ENCODE results near the gene AHNAK2. TPM values are rescaled to one million over a fixed set of nuclear protein-coding genes. Genes with fewer than 3 reads are reported as not detected.

AHNAK2 gene
- total and polyA plus RNA-seq, 2 of the 13 experiments (the other 11 are each of a cell fraction or from before 2014, with no cell fraction given): 0.11 to 0.18 TPM

GRCh38 chr14:104897330-104898194, 80.6 kb downstream of the AHNAK2 start (continued):
- TF ChIP-seq TSC22D2 (CRISPR knock-in tag; IDR thresholded peaks at IDR 0.05; ENCODE audit: borderline replicate concordance) (no peak), ETV5 (CRISPR knock-in tag; IDR thresholded peaks at IDR 0.05; ENCODE audit: borderline replicate concordance) (no peak), ZNF770 (CRISPR knock-in tag; IDR thresholded peaks at IDR 0.05) (no peak), ZNF232 (CRISPR knock-in tag; IDR thresholded peaks at IDR 0.05; ENCODE audit: borderline replicate concordance) (no peak)

GRCh38 chr14:104895786-104896661, 82.2 kb downstream of the AHNAK2 start:
- intact Hi-C loops (cut with micrococcal nuclease; ENCODE audit: unreplicated experiment): no loop called here

More at GRCh38 chr14:104895786-104896661, 82.2 kb downstream of the AHNAK2 start:
- no peak overlapping the region for H3K4me3 ChIP-seq (replicated peaks in 1 of 3; ENCODE audit: insufficient read depth in 1 of 3, low read depth in 2 of 3, low read length in 3 of 3)
- DNase-seq (ENCODE audit: low spot score): no peak
- H3K9me3 ChIP-seq (ENCODE audit: low read length): no peaks in the 10 kb centered on the region
- H3K36me3 ChIP-seq (replicated peaks in 1 of 2; ENCODE audit: control insufficient read depth in 1 of 2, insufficient read depth in 2 of 2, low read length in 2 of 2): no peaks in the 10 kb centered on the region
- no peak overlapping the region for H3K9ac ChIP-seq (ENCODE audit: insufficient read depth, low read depth, low read length)
- no peaks in the 10 kb centered on the region for H3K79me2 ChIP-seq (ENCODE audit: insufficient read depth, low read length)
- BruUV-seq (replicated peaks): no TSS peak
- no peak overlapping the region for H3K4me2 ChIP-seq (ENCODE audit: low read depth, low read length)
- in situ Hi-C loops (cut with HindIII; ENCODE audit: extremely low pct_ligation_motif_present, low pct_unique_long_range_greater_than_20kb): no loop called here
- H3K27ac ChIP-seq (ENCODE audit: extremely low read length, insufficient read depth, low read length): no peak overlapping the region
- no peaks in the 10 kb centered on the region for H4K20me1 ChIP-seq (ENCODE audit: insufficient read depth, low read length)
- WGBS (ENCODE audit: low lambda C conversion rate): 71% methylated on average over 13 of the region's 34 CpGs
- TF ChIP-seq TEF (CRISPR knock-in tag; IDR thresholded peaks at IDR 0.05) (no peak), AGO2 (optimal IDR thresholded peaks at IDR 0.05; ENCODE audit: low read depth, low read length) (peak; percentile 83), TMF1 (CRISPR knock-in tag; IDR thresholded peaks at IDR 0.05; ENCODE audit: low read depth) (no peak), ZNF460 (CRISPR knock-in tag; IDR thresholded peaks at IDR 0.05; ENCODE audit: borderline replicate concordance) (no peak), ZNF17 (CRISPR knock-in tag; IDR thresholded peaks at IDR 0.05) (no peak), ZNF550 (CRISPR knock-in tag; IDR thresholded peaks at IDR 0.05; ENCODE audit: borderline replicate concordance) (no peak), HHEX (CRISPR knock-in tag; IDR thresholded peaks at IDR 0.05) (no peak), GPBP1L1 (CRISPR knock-in tag; IDR thresholded peaks at IDR 0.05) (no peak)
- no peak for ATAC-seq
- H3K4me1 ChIP-seq (ENCODE audit: insufficient read depth, low read length): peaks cover 9% of the 10 kb centered on the region; the same call in 1 of the 2 replicates
- no peak overlapping the region for H2AFZ ChIP-seq (ENCODE audit: low read length)
- ChIA-PET POLR2A (no interaction called here), CTCF (ENCODE audit: low intra/inter-chr PET ratio, low total read pairs) (interaction anchor here (0.8 to 1.3 kb wide), 3 partner anchors 73 to 150 kb away, joined by 3 to 10 read pairs (median 3); no protein-coding TSS in a partner anchor)
- no peak for FAIRE-seq
- H3K27me3 ChIP-seq (ENCODE audit: control insufficient read depth in 1 of 2, insufficient read depth in 2 of 2, low read length in 2 of 2): peaks cover 0 to 12% of the 10 kb centered on the region in 2 experiments; a peak in 3 of 5 replicates
